TTC549 (cell line): ENCODE data around the gene ST3GAL3.
"Not testable (repeated sequence)": the region's sequence is repeated elsewhere in the genome, so short reads cannot be mapped to it uniquely, and the experiment has no call there.

Source experiments
- FAIRE-seq: peaks from 2 replicates; lab custom pipeline; 2012; peaks lifted over from hg19 to GRCh38; lab: Jason Lieb, UNC

ST3GAL3 gene

GRCh38 chr1:43704838-43705237 is 2.5 kb upstream of the ST3GAL3 start:
- FAIRE-seq: no peak

- FAIRE-seq: no peak
Observed at GRCh38 chr1:43705334-43705733, 2.0 kb upstream of the ST3GAL3 start.

GRCh38 chr1:43705982-43706597 is 1.2 kb upstream of the ST3GAL3 start:
- no peak for FAIRE-seq

- no peak for FAIRE-seq
Observed at GRCh38 chr1:43706598-43707189, 642 bp upstream of the ST3GAL3 start.

- FAIRE-seq: no peak
Observed at GRCh38 chr1:43708002-43708410, 670 bp downstream of the ST3GAL3 start.

- no peak for FAIRE-seq
Observed at GRCh38 chr1:43711049-43711448, 3.7 kb downstream of the ST3GAL3 start.

- no peak for FAIRE-seq
Observed at GRCh38 chr1:43711524-43712386, 4.4 kb downstream of the ST3GAL3 start.

GRCh38 chr1:43716559-43717281 is 9.4 kb downstream of the ST3GAL3 start:
- FAIRE-seq: no peak

- no peak for FAIRE-seq
Observed at GRCh38 chr1:43719063-43719462, 11.7 kb downstream of the ST3GAL3 start.

- FAIRE-seq: not testable (repeated sequence)
Observed at GRCh38 chr1:43719670-43720419, 12.5 kb downstream of the ST3GAL3 start.

- FAIRE-seq: no peak
Observed at GRCh38 chr1:43722810-43723209, 15.5 kb downstream of the ST3GAL3 start.

- FAIRE-seq: no peak
Observed at GRCh38 chr1:43729816-43730463, 22.6 kb downstream of the ST3GAL3 start.

GRCh38 chr1:43731867-43732531 is 24.7 kb downstream of the ST3GAL3 start:
- no peak for FAIRE-seq

GRCh38 chr1:43736819-43737218 is 29.5 kb downstream of the ST3GAL3 start:
- no peak for FAIRE-seq

GRCh38 chr1:43742026-43742425 is 34.7 kb downstream of the ST3GAL3 start:
- no peak for FAIRE-seq

GRCh38 chr1:43743206-43743605 is 35.9 kb downstream of the ST3GAL3 start:
- FAIRE-seq: no peak

- FAIRE-seq: no peak
Observed at GRCh38 chr1:43747736-43748135, 40.4 kb downstream of the ST3GAL3 start.

- no peak for FAIRE-seq
Observed at GRCh38 chr1:43750083-43750482, 42.7 kb downstream of the ST3GAL3 start.

- no peak for FAIRE-seq
Observed at GRCh38 chr1:43753422-43753821, 46.1 kb downstream of the ST3GAL3 start.

- no peak for FAIRE-seq
Observed at GRCh38 chr1:43754892-43755291, 47.6 kb downstream of the ST3GAL3 start.
